Activated CD8-positive, alpha-beta memory T cell treated with anti-CD3 and anti-CD28 coated beads, Interleukin-2, amount 50 U/mL, for 48 hours (primary cell): ENCODE measurements around the gene CSAD.
"Not testable (repeated sequence)": the region's sequence is repeated elsewhere in the genome, so short reads cannot be mapped to it uniquely, and the experiment has no call there.

ENCODE experiments used
- DNase-seq: peaks from one replicate; pipeline ENCODE4 v3.0.0-alpha.2; 2020

The CSAD gene

DNA sequence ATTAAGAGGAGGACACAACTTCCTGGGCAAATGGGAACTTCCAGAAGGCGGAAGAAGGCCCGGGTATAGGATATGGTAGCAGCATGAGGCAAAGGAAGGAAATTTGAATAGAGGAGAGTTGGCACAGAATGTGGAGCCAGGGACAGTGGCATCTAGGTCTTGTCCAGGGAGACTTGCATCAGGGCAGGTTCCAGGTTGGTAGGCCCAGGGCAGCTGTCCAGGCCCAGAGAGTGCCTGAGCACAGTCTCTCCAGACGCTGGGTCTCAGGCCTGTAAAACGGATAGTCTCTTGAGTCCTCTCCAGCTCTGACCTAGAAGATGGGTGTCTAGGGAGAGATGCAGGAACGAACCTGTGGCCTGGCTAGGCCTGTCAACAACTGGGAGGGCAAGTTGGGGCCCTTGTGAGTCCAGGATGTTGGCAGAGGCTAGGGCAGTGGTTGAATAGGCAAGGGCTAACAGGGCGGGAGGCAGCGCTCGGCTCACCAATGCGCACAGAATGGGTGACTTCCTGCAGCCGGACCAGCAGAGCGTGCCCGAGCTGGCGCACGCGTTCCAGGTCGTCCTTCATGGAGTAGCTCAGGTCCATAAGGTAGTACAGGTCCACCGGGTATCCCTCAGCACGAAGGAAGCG is 16.4 kb upstream of the CSAD start:
- DNase-seq = no peak

DNA sequence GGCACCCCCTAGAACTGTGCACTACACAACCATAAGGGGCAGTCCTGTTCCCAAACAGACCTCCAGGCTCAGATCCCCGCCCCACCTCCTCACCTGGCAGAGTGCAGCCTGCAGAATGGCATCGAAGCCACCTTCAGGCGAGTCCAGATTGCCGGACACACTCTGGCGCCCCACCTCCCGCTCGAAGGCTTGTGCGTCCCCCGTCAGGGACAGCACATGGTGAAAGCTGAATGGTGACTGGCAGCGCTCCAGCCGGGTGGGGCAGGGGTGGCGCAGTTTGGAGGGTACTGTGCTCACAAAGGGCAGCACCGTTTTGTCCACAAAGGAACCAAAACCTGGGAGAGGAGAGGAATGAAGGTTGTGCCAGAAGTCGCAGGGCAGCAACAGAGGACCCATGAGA is 15.8 kb upstream of the CSAD start:
- no peak for DNase-seq

- no peak for DNase-seq
Observed at GRCh38 chr12:53195516-53196420, 15.0 kb upstream of the CSAD start.

- no peak for DNase-seq
Observed at GRCh38 chr12:53194973-53195372, 14.2 kb upstream of the CSAD start.

DNA sequence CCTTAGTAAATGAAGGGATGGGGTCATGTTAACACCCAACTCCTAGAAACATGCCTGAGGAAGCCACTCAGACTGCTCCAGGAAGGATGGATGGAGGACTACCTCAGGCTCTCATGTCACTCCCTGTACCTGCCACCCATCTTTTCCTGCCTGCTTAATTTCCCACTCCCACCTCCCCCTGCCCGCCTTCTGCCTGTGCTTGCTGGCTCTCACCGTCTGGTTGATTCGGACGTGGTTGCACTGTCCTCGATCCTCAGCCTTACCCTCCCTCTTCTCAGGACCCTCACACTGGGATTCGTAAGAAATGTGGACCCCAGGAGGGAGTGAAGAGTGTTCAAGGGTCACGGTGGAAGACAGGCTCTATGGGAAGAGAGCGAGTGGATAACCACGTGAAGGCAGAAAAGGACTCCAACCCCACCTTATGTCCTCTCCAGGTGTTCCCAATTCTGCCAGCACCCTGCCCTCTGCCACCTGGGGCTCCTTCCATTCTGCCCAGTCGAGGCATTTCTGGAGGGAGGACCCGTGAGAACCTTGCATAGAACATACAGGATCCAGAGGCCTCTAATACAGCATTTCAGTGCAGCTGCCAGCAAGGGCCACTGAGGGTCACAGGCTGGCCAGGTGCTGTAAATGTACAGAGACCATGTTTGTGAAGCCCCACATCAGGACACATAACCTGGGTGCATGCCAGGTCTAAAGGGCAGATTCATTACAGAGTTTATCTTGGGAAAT is 13.4 kb upstream of the CSAD start:
- DNase-seq = no peak

DNA sequence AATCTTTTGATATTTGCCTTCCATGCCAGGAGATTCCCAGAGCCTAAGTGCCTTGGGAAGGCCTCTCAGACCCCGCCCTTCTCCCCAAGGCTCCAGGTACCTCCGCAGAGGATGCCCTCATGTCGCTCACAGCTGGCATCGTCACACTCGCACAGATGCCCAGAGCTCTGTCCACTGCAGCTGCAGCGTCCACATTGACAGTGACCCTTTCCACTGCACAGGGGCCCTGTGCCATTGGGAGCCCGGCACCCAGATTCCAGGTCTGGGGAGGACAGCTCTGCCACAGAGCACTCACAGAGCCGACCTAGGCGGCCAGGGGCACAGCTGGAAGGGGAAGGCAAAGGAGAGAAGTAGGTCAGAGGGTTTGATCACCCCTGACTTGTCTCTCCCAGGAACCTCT is 12.3 kb upstream of the CSAD start:
- no peak for DNase-seq

DNA sequence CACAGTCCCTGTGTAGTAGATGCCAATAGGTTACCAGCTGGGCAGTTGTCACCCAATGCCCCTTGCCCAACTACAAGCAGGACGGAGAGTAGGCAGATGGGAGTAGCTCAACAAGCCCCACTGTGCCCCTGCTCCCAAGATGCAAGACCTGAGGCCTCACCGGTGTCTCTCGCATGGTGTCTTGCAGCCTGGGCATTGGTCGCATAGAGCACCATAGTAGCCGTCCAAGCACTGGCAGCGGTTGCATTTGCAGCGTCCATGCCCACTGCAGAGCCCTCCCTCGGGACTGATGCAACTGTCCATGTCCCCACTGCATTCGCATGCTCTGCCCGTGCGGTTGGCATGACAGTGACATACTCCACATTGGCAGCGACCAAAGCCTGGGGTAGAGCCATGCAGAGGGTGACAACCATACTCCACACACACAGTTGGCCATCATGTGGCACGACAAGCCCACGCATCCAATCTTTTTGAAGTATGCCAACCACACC is 11.9 kb upstream of the CSAD start:
- no peak for DNase-seq

DNA sequence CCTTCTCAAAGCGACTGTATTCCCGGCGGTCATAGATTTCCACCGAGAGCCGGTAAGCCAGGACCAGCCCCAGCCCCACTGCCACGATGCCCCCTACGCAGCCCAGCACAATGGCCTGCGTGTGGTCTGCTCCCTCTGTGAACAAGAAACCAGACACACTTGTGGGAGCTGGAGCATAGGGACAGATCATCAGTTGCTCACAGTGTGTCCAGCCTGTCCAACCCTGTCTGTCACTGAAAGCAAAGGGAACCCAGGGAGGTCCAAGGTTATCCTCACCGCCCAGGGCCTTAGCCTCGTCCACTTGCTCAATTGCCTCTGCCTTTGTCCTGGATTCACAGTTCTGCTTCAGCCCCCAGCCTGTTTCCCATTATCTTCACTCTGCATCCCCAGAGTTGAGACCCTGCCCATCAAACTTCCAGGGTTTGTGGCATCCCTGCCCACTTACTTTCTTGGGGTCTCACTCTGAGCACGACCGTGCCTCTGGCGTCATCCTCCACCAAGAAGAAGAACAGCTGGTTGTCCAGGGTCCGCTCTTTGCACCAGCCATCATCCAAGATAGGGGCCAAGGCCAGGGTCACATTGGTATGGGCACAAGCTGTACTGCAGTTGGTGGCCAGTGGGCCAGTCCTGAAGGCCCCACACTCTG is 11.3 kb upstream of the CSAD start:
- no peak for DNase-seq

DNA sequence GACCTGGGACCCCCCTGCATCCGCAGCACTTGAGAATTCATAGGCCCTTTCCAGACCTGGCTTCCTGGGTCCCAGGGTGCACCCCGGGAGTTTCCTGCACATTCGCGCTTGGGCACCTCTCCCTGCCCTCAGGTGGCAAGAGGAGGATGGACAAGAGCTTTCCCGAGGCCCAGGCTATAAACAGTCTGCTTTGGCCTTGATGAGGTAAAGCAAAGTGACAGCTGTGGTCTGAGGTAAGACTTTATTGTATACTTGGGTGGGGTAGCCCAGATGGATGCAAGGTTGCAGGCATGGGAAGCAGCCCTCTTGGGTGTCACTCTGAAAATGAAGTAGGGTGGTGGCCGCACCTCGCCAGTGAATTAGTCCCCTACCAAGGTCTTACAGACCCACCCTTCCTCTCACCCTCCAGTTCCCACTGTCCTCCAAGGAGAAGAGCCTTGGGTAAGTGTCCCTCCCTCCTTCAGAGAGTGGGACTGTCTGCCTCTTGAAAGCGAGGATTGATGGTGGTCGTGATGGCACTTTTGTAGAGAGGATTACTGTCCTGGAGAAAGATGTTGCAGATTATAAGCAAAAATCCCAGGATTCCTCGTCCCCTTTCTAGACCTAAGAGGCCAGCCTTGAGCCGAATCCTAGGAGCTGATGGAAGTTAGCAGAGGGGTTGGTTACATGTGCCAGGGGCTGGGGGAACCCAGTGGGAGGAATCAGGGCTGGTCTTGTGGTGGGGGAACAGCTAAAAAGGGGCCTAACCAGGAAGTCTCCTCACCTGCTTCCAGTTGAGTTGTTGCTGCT is 10.6 kb upstream of the CSAD start:
- DNase-seq = no peak

GRCh38 chr12:53190108-53190729 is 9.5 kb upstream of the CSAD start:
- peak; percentile 77 for DNase-seq

DNA sequence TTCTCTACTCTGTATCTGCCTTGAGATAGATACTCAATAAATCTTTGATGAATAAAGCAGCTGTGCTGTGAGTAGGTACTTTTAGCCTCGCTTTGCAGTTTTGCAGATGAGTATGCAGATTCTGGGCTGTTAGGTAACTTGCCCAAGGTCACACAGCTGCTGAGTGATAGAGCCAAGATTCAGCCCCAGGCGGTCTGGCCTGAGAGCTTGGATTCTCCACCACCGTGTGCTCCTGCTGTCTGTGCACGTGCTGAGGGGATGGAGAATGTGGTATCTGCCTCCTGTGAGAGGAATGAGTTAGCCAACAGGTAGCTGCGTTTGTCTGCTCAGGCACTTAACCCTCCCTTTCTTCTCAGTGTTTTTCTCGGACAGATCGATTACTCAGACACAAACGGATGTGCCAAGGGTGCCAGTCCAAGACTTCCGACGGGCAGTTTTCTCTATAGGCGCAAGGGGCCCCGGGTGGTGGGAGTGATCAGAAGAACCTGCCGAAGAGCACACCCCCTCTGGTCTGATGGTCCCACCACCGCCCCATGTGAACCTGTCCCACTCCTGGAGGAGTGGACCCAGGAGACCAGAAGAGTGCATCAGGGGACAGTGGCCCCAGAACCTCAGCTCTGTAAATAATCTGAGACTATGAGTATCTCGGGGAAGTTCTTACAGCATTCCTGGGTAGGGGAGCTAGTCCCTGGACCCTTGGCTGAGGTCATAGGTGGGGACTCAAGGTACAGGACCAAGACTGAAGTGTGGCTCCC is 6.6 kb upstream of the CSAD start:
- DNase-seq = no peak

DNA sequence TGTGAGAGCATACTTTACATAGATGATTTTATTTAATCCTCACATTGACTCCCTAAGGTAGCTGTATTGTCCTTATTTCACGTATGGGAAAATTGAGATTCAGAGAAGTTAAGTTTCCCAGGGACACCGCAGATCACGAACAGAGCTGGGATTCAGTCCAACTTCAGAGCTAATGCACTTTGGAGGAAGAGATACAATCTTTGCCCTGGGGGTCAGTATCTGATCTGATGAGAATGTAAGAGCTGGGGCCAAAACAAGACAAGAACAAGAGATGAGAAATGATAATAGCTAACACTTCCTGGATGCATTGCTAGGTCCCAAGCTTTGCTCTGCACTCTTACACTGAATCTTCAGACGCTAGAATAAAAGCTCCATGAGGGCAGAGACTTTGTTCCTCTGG is 6.0 kb upstream of the CSAD start:
- no peak for DNase-seq

GRCh38 chr12:53185582-53186153 is 4.9 kb upstream of the CSAD start:
- peak; percentile 39 for DNase-seq

- peak; percentile 49 for DNase-seq
Observed at GRCh38 chr12:53184828-53185227, 4.1 kb upstream of the CSAD start.

DNA sequence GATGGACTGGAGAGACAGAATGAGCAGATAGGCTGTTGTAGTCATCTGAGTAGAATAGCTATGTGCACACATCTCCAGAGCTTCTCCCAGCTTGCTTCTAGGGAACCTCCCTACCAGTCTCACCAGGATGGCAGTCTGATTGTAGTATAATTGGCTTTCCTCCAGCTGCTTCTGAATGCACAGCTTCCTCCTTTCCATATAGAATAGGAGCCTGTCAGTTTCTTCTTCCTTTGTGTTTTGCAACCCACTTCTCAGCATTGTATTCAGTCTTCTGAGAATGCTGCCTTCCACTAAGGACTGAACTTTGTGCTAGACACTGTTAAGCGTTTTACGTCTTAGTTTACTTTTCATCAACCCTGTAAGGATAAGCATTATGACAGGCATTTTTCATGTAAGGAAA is 2.2 kb upstream of the CSAD start:
- no peak for DNase-seq

DNA sequence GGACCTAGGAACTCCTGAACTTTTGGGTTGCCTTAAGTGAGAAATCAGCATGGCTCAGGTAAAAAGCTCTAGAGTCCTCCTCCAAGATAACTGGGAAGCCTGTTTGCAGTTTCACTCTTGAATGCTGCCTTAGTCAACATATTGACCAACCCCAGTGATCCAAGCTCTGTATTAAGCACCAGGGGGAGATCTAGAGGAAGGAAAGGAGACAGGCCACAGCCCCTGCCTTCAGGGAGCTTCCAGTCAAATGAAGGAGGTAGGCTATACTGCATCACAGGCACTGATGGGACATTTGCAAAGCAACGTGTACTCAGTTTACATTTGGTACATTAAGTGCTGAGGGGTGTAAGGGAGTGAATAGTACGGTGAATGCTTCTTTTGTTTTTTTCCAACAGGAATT is 1.2 kb upstream of the CSAD start:
- peak; percentile 35 for DNase-seq

DNA sequence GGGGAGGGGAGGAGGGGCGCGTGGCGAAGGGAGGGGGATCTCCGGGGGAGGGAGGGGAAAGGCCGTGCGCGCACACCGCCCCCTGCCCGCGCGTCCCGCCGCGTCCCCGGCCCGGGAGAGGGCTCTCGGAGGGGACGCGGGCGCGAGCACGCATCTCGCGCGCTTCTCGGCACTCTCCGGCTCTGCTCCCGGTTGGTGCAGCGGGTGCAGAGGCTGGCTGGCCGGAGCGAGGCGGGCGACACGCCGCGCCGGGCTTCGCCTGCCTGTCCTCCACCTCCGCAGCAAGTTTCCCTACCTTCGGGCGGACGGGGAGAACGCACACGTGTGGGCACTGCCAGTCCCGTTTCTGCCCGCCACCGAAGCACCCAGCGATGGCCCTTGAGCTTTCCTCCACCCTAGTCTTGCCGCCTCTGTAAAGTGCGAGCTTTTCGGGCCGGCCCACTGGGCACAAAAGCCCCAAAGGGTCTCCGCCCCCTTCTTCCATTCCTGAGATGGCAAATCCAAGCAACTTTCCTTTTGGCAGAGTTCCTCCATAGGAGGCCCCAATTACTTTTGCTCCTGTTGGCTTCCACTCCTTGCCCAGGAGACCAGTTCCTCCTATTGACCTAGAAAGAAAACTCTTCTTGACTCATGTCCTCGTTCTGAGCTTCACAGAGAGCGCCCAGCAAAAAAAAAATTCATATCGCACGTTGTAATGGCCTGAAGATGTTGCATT is 363 bp upstream of the CSAD start:
- DNase-seq = peak; percentile 88

DNA sequence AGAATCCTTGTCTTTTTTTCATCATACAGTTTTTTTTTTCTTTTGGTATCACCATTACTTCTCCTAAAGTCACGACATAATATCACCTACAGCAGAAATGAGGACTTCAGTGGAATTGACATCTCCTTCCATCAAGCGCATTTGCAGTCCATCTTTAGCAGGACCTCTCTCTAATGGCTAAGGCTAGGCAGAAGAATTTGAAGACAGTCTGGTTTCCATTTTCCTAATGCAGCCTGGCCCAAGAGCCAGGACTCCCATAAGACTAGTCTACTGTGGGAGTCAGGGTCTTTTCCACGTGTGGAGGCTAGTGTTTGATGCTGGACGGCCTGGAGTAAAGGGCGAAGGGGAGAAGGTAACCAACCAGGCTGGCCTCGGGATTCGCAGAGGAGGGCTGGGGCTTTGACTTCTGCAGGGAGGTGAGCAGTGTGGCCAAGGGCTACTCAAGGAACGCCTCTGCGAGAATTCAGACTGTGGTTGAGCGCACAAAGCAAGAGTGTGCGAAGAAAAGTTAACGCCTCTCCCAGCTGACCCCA is 972 bp downstream of the CSAD start:
- no peak for DNase-seq

- peak; percentile 43 for DNase-seq
Observed at GRCh38 chr12:53178803-53179202, 1.9 kb downstream of the CSAD start.

- not testable (repeated sequence) for DNase-seq
Observed at GRCh38 chr12:53177447-53177846, 3.3 kb downstream of the CSAD start.
